Measurements from ENCODE around the gene C10orf143. TPM values are rescaled to one million over a fixed set of nuclear protein-coding genes. Genes with fewer than 3 reads are reported as not detected.

The C10orf143 gene
- total and polyA plus RNA-seq, 2 of the 8 experiments (the other 6 are each of a cell fraction or from before 2014, with no cell fraction given) = 1.6 to 2.0 TPM

- DNase-seq (ENCODE audit: low read depth in 1 of 2, low spot score in 2 of 2) = no peak
- H3K79me1 ChIP-seq (ENCODE audit: low read depth, low read length) = no peaks in the 10 kb centered on the region
- H3K4me1 ChIP-seq (replicated peaks in 1 of 4; ENCODE audit: control insufficient read depth in 3 of 4, insufficient read depth in 4 of 4, low read length in 3 of 4) = no peaks in the 10 kb centered on the region; a peak in 1 of 7 replicates
- WGBS, 2 experiments (ENCODE audit: extremely low coverage in 1 of 2, insufficient coverage in 1 of 2, insufficient read length in 1 of 2, insufficient replicate concordance in 2 of 2, low coverage in 1 of 2, low lambda C conversion rate in 2 of 2, missing lambda C conversion rate in 1 of 2) = 86% methylated on average over 22 of the region's 22 CpGs; no CpG with 5 or more reads in 1 of the 2 experiments
- no peak overlapping the region for H2BK5ac ChIP-seq (ENCODE audit: low read depth, low read length)
- H2AK5ac ChIP-seq (ENCODE audit: low read depth, low read length) = no peak overlapping the region
- no peak overlapping the region for H4K5ac ChIP-seq (ENCODE audit: insufficient read length, low read depth, low read length)
- no peak overlapping the region for H3K4me2 ChIP-seq (ENCODE audit: insufficient read depth in 1 of 2, low read depth in 2 of 2, low read length in 2 of 2)
- no peak overlapping the region for H3K27ac ChIP-seq (ENCODE audit: low read depth, low read length)
- no peak overlapping the region for H2BK12ac ChIP-seq (ENCODE audit: low read depth, low read length)
- no peak overlapping the region for H2AFZ ChIP-seq (ENCODE audit: low read length)
- H3K23ac ChIP-seq (ENCODE audit: insufficient read length) = no peak overlapping the region
- H2BK20ac ChIP-seq (ENCODE audit: low read length) = no peak overlapping the region
- no peak overlapping the region for H4K91ac ChIP-seq (replicated peaks; ENCODE audit: insufficient read length, low read length)
- no peaks in the 10 kb centered on the region for H3K79me2 ChIP-seq (ENCODE audit: control insufficient read depth in 1 of 2, insufficient read depth in 2 of 2, low read length in 2 of 2)
- no peak overlapping the region for H3K56ac ChIP-seq (replicated peaks; ENCODE audit: insufficient read length, low read depth, low read length)
- no peaks in the 10 kb centered on the region for H3K9me3 ChIP-seq (ENCODE audit: insufficient read depth in 2 of 2, low read depth in 1 of 2, low read length in 1 of 2)
- H2BK120ac ChIP-seq (replicated peaks; ENCODE audit: low read depth, low read length) = no peak overlapping the region
- no peak overlapping the region for H4K8ac ChIP-seq (ENCODE audit: extremely low read depth, insufficient read depth, low read length)
- no peaks in the 10 kb centered on the region; a peak in 1 of 7 replicates for H3K27me3 ChIP-seq (replicated peaks in 1 of 4; ENCODE audit: control insufficient read depth in 3 of 4, extremely low read depth in 1 of 4, insufficient read depth in 3 of 4, low read length in 3 of 4)
- H3K14ac ChIP-seq (ENCODE audit: insufficient read length) = no peak overlapping the region
- FAIRE-seq = no peak
- H4K20me1 ChIP-seq (replicated peaks in 1 of 2; ENCODE audit: control insufficient read depth in 1 of 2, insufficient read depth in 2 of 2, low read length in 2 of 2) = no peaks in the 10 kb centered on the region
- H3K18ac ChIP-seq (ENCODE audit: extremely low read depth, low read length) = no peak overlapping the region
- POLR2A ChIA-PET (ENCODE audit: partially characterized antibody) = no interaction called here
- H3K9ac ChIP-seq (replicated peaks in 1 of 4; ENCODE audit: extremely low read depth in 1 of 4, low read depth in 3 of 4, low read length in 3 of 4) = no peak overlapping the region
- TF ChIP-seq CBX8 (IDR thresholded peaks at IDR 0.05; ENCODE audit: borderline replicate concordance, low read depth, low read length) (no peak), NANOG (IDR thresholded peaks at IDR 0.05; ENCODE audit: insufficient read depth, low read depth, low read length, poor library complexity, severe bottlenecking) (no peak), POLR2A (IDR thresholded peaks at IDR 0.05; ENCODE audit: control extremely low read depth in 1 of 2, low read depth in 2 of 2, low read length in 2 of 2) (no peak), RAD21 (IDR thresholded peaks at IDR 0.05 in 1 of 2, conservative IDR thresholded peaks at IDR 0.05 in 1 of 2; ENCODE audit: low read depth in 2 of 2, low read length in 2 of 2) (no peak), EGR1 (IDR thresholded peaks at IDR 0.05; ENCODE audit: borderline replicate concordance, low read depth, low read length) (no peak), KDM4A (IDR thresholded peaks at IDR 0.05; ENCODE audit: low read depth, low read length, severe bottlenecking) (no peak), USF2 (IDR thresholded peaks at IDR 0.05; ENCODE audit: low read length) (no peak), CTBP2 (IDR thresholded peaks at IDR 0.05; ENCODE audit: borderline replicate concordance, insufficient read depth, insufficient read length, low read length) (no peak), GABPA (IDR thresholded peaks at IDR 0.05; ENCODE audit: borderline replicate concordance, insufficient read depth, low read length) (no peak), SAP30 (IDR thresholded peaks at IDR 0.05; ENCODE audit: insufficient read depth, insufficient replicate concordance, low read length) (no peak)
- no peaks in the 10 kb centered on the region for H3K23me2 ChIP-seq (ENCODE audit: low read depth, low read length)
- no peak overlapping the region for H3K4me3 ChIP-seq (ENCODE audit: extremely low read depth in 1 of 4, insufficient read depth in 2 of 4, low read depth in 3 of 4, low read length in 4 of 4)
- H2BK15ac ChIP-seq (ENCODE audit: low read length) = no peak overlapping the region
- no peak overlapping the region for H3K4ac ChIP-seq (replicated peaks; ENCODE audit: insufficient read length, low read depth, low read length)
- no peaks in the 10 kb centered on the region for H3K36me3 ChIP-seq (ENCODE audit: control insufficient read depth in 2 of 4, insufficient read depth in 4 of 4, low read length in 3 of 4)
- CTCF ChIA-PET (ENCODE audit: partially characterized antibody) = interaction anchor here (1.5 kb wide), 1 partner anchor 29 kb away, joined by 5 read pairs; no protein-coding TSS in a partner anchor
Observed at GRCh38 chr10:130015075-130015695, 95.4 kb downstream of the C10orf143 start.

All from H1 (cell line).